ENCODE results near the gene LY86. TPM values are rescaled to one million over a fixed set of nuclear protein-coding genes. Genes with fewer than 3 reads are reported as not detected.
"Not testable (repeated sequence)": the region's sequence is repeated elsewhere in the genome, so short reads cannot be mapped to it uniquely, and the experiment has no call there.

The LY86 gene
- total RNA-seq, 3 donors from 2014 or later (not counting 1 experiment from before 2014, with no cell fraction given), result 2.0 to 5.1 (median 2.2) TPM

GRCh38 chr6:6604566-6604965 is 16.0 kb downstream of the LY86 start:
- ATAC-seq (no peak), DNase-seq (no peak)
- H3K27me3 ChIP-seq (ENCODE audit: control insufficient read depth, insufficient read depth, low read length), result no peaks in the 10 kb centered on the region
- H3K27ac ChIP-seq (ENCODE audit: low read length), result no peak overlapping the region
- Mint-ChIP-seq H3K4me1 (peaks cover 3 to 15% of the 10 kb centered on the region in 2 donors), H3K4me3 (no peak overlapping the region), H3K9me3 (no peaks in the 10 kb centered on the region), H3K27ac (no peak overlapping the region), H3K36me3 (no peaks in the 10 kb centered on the region), H3K27me3 (ENCODE audit: low read depth in 2 of 2) (no peaks in the 10 kb centered on the region)
- no peak for TF ChIP-seq CTCF (IDR thresholded peaks at IDR 0.05)
- intact Hi-C loops (cut with micrococcal nuclease), result no loop called here
- H3K4me1 ChIP-seq (ENCODE audit: control insufficient read depth, insufficient read depth, low read length), result peaks cover 14% of the 10 kb centered on the region
- no peaks in the 10 kb centered on the region for H3K9me3 ChIP-seq (ENCODE audit: control insufficient read depth, insufficient read depth, low read length)
- H3K36me3 ChIP-seq (ENCODE audit: control insufficient read depth, insufficient read depth, low read length), result no peaks in the 10 kb centered on the region
- H3K4me3 ChIP-seq (ENCODE audit: low read length), result no peak overlapping the region
- 0% methylated on average over 1 of the region's 3 CpGs for WGBS (ENCODE audit: insufficient coverage)

GRCh38 chr6:6605873-6606272 is 17.4 kb downstream of the LY86 start:
- intact Hi-C loops (cut with micrococcal nuclease), result no loop called here
- no peaks in the 10 kb centered on the region for H3K9me3 ChIP-seq (ENCODE audit: control insufficient read depth, insufficient read depth, low read length)
- no peaks in the 10 kb centered on the region for H3K36me3 ChIP-seq (ENCODE audit: control insufficient read depth, insufficient read depth, low read length)
- DNase-seq (no peak), ATAC-seq (no peak)
- H3K27me3 Mint-ChIP-seq (ENCODE audit: low read depth in 2 of 2), result no peaks in the 10 kb centered on the region
- no peaks in the 10 kb centered on the region for H3K36me3 Mint-ChIP-seq
- no peak overlapping the region for H3K4me3 ChIP-seq (ENCODE audit: low read length)
- peaks cover 16 to 25% of the 10 kb centered on the region in 2 donors for H3K4me1 Mint-ChIP-seq
- TF ChIP-seq CTCF (IDR thresholded peaks at IDR 0.05), result no peak
- no peaks in the 10 kb centered on the region for H3K9me3 Mint-ChIP-seq
- H3K4me3 Mint-ChIP-seq, result no peak overlapping the region
- WGBS (ENCODE audit: insufficient coverage), result 80% methylated on average over 13 of the region's 13 CpGs
- no peak overlapping the region for H3K27ac ChIP-seq (ENCODE audit: low read length)
- H3K27ac Mint-ChIP-seq, result no peak overlapping the region
- no peaks in the 10 kb centered on the region for H3K27me3 ChIP-seq (ENCODE audit: control insufficient read depth, insufficient read depth, low read length)
- peaks cover 24% of the 10 kb centered on the region for H3K4me1 ChIP-seq (ENCODE audit: control insufficient read depth, insufficient read depth, low read length)

- WGBS (ENCODE audit: insufficient coverage), result 95% methylated on average over 47 of the region's 47 CpGs
- H3K4me3 ChIP-seq (ENCODE audit: low read length); H3K9me3 ChIP-seq (ENCODE audit: control insufficient read depth, insufficient read depth, low read length); H3K27me3 ChIP-seq (ENCODE audit: control insufficient read depth, insufficient read depth, low read length); intact Hi-C loops (cut with micrococcal nuclease); H3K27me3 Mint-ChIP-seq (ENCODE audit: low read depth in 2 of 2); H3K36me3 Mint-ChIP-seq; ATAC-seq; H3K36me3 ChIP-seq (ENCODE audit: control insufficient read depth, insufficient read depth, low read length); H3K9me3 Mint-ChIP-seq; H3K27ac ChIP-seq (ENCODE audit: low read length); H3K4me3 Mint-ChIP-seq; H3K27ac Mint-ChIP-seq; DNase-seq: not testable (repeated sequence)
- peaks cover 30% of the 10 kb centered on the region for H3K4me1 ChIP-seq (ENCODE audit: control insufficient read depth, insufficient read depth, low read length)
- H3K4me1 Mint-ChIP-seq, result peaks cover 23 to 30% of the 10 kb centered on the region in 2 donors
Measured at GRCh38 chr6:6606391-6607030, 18.0 kb downstream of the LY86 start.

- Mint-ChIP-seq H3K9me3 (no peaks in the 10 kb centered on the region), H3K4me3 (no peak overlapping the region), H3K27ac (peak overlapping the region; percentile 83 to 84), H3K36me3 (no peaks in the 10 kb centered on the region), H3K4me1 (peaks cover 38 to 43% of the 10 kb centered on the region in 2 donors), H3K27me3 (ENCODE audit: low read depth in 2 of 2) (no peaks in the 10 kb centered on the region)
- no peak overlapping the region for H3K4me3 ChIP-seq (ENCODE audit: low read length)
- H3K36me3 ChIP-seq (ENCODE audit: control insufficient read depth, insufficient read depth, low read length), result no peaks in the 10 kb centered on the region
- DNase-seq (peak in 1 of 2 donors; percentile 10), ATAC-seq (no peak)
- no peak for TF ChIP-seq CTCF (IDR thresholded peaks at IDR 0.05)
- intact Hi-C loops (cut with micrococcal nuclease), result no loop called here
- H3K4me1 ChIP-seq (ENCODE audit: control insufficient read depth, insufficient read depth, low read length), result peaks cover 52% of the 10 kb centered on the region
- H3K27ac ChIP-seq (ENCODE audit: low read length), result peak overlapping the region; percentile 68
- 94% methylated on average over 2 of the region's 2 CpGs for WGBS (ENCODE audit: insufficient coverage)
- no peaks in the 10 kb centered on the region for H3K9me3 ChIP-seq (ENCODE audit: control insufficient read depth, insufficient read depth, low read length)
- H3K27me3 ChIP-seq (ENCODE audit: control insufficient read depth, insufficient read depth, low read length), result no peaks in the 10 kb centered on the region
Measured at GRCh38 chr6:6609450-6609849, 20.9 kb downstream of the LY86 start.

Data from natural killer cell (primary cell).